Measurements from ENCODE around the gene PTPRB.
A peak's percentile ranks its signal among the peaks of the same experiment; 100 is the strongest.

The PTPRB gene

GRCh38 chr12:70590051-70590450, 47.2 kb downstream of the PTPRB start:
- DNase-seq: peak; percentile 38

- no peak for DNase-seq
Measured at GRCh38 chr12:70584332-70584731, 52.9 kb downstream of the PTPRB start.

GRCh38 chr12:70583251-70583650, 54.0 kb downstream of the PTPRB start:
- DNase-seq: no peak

GRCh38 chr12:70581208-70581607, 56.0 kb downstream of the PTPRB start:
- DNase-seq: no peak

- DNase-seq: no peak
Measured at GRCh38 chr12:70577283-70577634, 60.0 kb downstream of the PTPRB start.

GRCh38 chr12:70576341-70577282, 60.6 kb downstream of the PTPRB start:
- DNase-seq: no peak

GRCh38 chr12:70571705-70572268, 65.4 kb downstream of the PTPRB start:
- no peak for DNase-seq

GRCh38 chr12:70571029-70571428, 66.2 kb downstream of the PTPRB start:
- no peak for DNase-seq

GRCh38 chr12:70561550-70561949, 75.7 kb downstream of the PTPRB start:
- DNase-seq: no peak

- DNase-seq: no peak
Measured at GRCh38 chr12:70560671-70561070, 76.6 kb downstream of the PTPRB start.

- DNase-seq: no peak
Measured at GRCh38 chr12:70559390-70559789, 77.8 kb downstream of the PTPRB start.

- no peak for DNase-seq
Measured at GRCh38 chr12:70557583-70558191, 79.5 kb downstream of the PTPRB start.

- no peak for DNase-seq
Measured at GRCh38 chr12:70556179-70556869, 80.9 kb downstream of the PTPRB start.

GRCh38 chr12:70555081-70555480, 82.1 kb downstream of the PTPRB start:
- no peak for DNase-seq

- no peak for DNase-seq
Measured at GRCh38 chr12:70553391-70553859, 83.8 kb downstream of the PTPRB start.

- DNase-seq: no peak
Measured at GRCh38 chr12:70551731-70552130, 85.5 kb downstream of the PTPRB start.

GRCh38 chr12:70550180-70550577, 87.0 kb downstream of the PTPRB start:
- DNase-seq: no peak

- no peak for DNase-seq
Measured at GRCh38 chr12:70549340-70550179, 87.7 kb downstream of the PTPRB start.

- no peak for DNase-seq
Measured at GRCh38 chr12:70543444-70543843, 93.8 kb downstream of the PTPRB start.

GRCh38 chr12:70540996-70541395, 96.2 kb downstream of the PTPRB start:
- no peak for DNase-seq

GRCh38 chr12:70536650-70537049, 100.6 kb downstream of the PTPRB start:
- DNase-seq: no peak

GRCh38 chr12:70535896-70536374, 101.3 kb downstream of the PTPRB start:
- no peak for DNase-seq

Data from activated naive CD4-positive, alpha-beta T cell treated with Interleukin-2 at 50 U/mL for 16 hours (primary cell).